ENCODE results near the gene TUBA4B. TPM values are rescaled to one million over a fixed set of nuclear protein-coding genes. Genes with fewer than 3 reads are reported as not detected.

The TUBA4B gene
- polyA plus RNA-seq, 3 donors: not detected

GRCh38 chr2:219213026-219213415 lies 40.0 kb upstream of the TUBA4B start:
- peaks cover 0 to 9% of the 10 kb centered on the region in 2 donors for H3K27me3 ChIP-seq (ENCODE audit: control insufficient read depth in 2 of 2, insufficient read depth in 2 of 2, low read length in 2 of 2)
- peaks cover 11 to 27% of the 10 kb centered on the region in 2 donors for H3K36me3 ChIP-seq (replicated peaks in 1 of 2; ENCODE audit: control insufficient read depth in 1 of 2, insufficient read depth in 2 of 2, low read length in 2 of 2)
- peaks cover 10 to 19% (median 19%) of the 10 kb centered on the region in 3 donors for H3K27me3 Mint-ChIP-seq (ENCODE audit: low read depth in 3 of 3)
- no peak for DNase-seq
- H3K4me2 ChIP-seq (replicated peaks; ENCODE audit: extremely low read depth, low read length, poor library complexity, severe bottlenecking): no peak overlapping the region
- H3K79me2 ChIP-seq (ENCODE audit: insufficient read depth, low read length): no peaks in the 10 kb centered on the region
- H3K9me3 Mint-ChIP-seq: peaks cover 0 to 2% (median 0%) of the 10 kb centered on the region in 7 donors
- H3K27ac ChIP-seq (ENCODE audit: low read depth in 1 of 2, low read length in 2 of 2): no peak overlapping the region
- H3K4me3 Mint-ChIP-seq: no peak overlapping the region
- peaks cover 15 to 20% of the 10 kb centered on the region in 2 donors for H3K4me1 ChIP-seq (ENCODE audit: control insufficient read depth in 1 of 2, insufficient read depth in 2 of 2, low read length in 2 of 2)
- no peak overlapping the region for H3K9ac ChIP-seq (ENCODE audit: insufficient read depth, low read length, poor library complexity, severe bottlenecking)
- no peaks in the 10 kb centered on the region for H3K9me3 ChIP-seq (replicated peaks in 1 of 2; ENCODE audit: control insufficient read depth in 1 of 2, insufficient read depth in 1 of 2, low read length in 2 of 2)
- peaks cover 38% of the 10 kb centered on the region for H3K4me1 Mint-ChIP-seq
- intact Hi-C loops (cut with micrococcal nuclease): loop anchor here in 1 of 2 donors (5.0 kb wide), 1 partner anchor 51 kb away; the partner anchor contains the start of gene NHEJ1
- H4K20me1 ChIP-seq (ENCODE audit: insufficient read depth, low read length): peaks cover 3% of the 10 kb centered on the region
- H3K36me3 Mint-ChIP-seq: peaks cover 47 to 48% of the 10 kb centered on the region in 2 donors
- WGBS (ENCODE audit: insufficient coverage): 97% methylated on average over 6 of the region's 8 CpGs
- H2AFZ ChIP-seq (ENCODE audit: insufficient read depth, low read depth, low read length, poor library complexity, severe bottlenecking): no peak overlapping the region
- H3K4me3 ChIP-seq (replicated peaks in 1 of 3; ENCODE audit: low read depth in 2 of 3, low read length in 3 of 3): no peak overlapping the region
- TF ChIP-seq CTCF (IDR thresholded peaks at IDR 0.05): no peak
- peak overlapping the region in 1 of 7 donors; percentile 55 for H3K27ac Mint-ChIP-seq

- Mint-ChIP-seq H3K27ac (no peak overlapping the region), H3K4me3 (no peak overlapping the region), H3K9me3 (peaks cover 0 to 2% (median 0%) of the 10 kb centered on the region in 7 donors), H3K36me3 (peaks cover 41 to 42% of the 10 kb centered on the region in 2 donors), H3K27me3 (ENCODE audit: low read depth in 3 of 3) (peaks cover 10 to 19% (median 19%) of the 10 kb centered on the region in 3 donors), H3K4me1 (peaks cover 36% of the 10 kb centered on the region)
- H3K4me1 ChIP-seq (ENCODE audit: control insufficient read depth in 1 of 2, insufficient read depth in 2 of 2, low read length in 2 of 2): peaks cover 20 to 22% of the 10 kb centered on the region in 2 donors
- no peak overlapping the region for H3K27ac ChIP-seq (ENCODE audit: low read depth in 1 of 2, low read length in 2 of 2)
- 71% methylated on average over 5 of the region's 10 CpGs for WGBS (ENCODE audit: insufficient coverage)
- peaks cover 6 to 21% of the 10 kb centered on the region in 2 donors for H3K36me3 ChIP-seq (replicated peaks in 1 of 2; ENCODE audit: control insufficient read depth in 1 of 2, insufficient read depth in 2 of 2, low read length in 2 of 2)
- intact Hi-C loops (cut with micrococcal nuclease): loop anchor here in 1 of 2 donors (5.0 kb wide), 1 partner anchor 51 kb away; the partner anchor contains the start of gene NHEJ1
- H3K79me2 ChIP-seq (ENCODE audit: insufficient read depth, low read length): no peaks in the 10 kb centered on the region
- no peak overlapping the region for H3K9ac ChIP-seq (ENCODE audit: insufficient read depth, low read length, poor library complexity, severe bottlenecking)
- TF ChIP-seq CTCF (IDR thresholded peaks at IDR 0.05): no peak
- DNase-seq: no peak
- H3K9me3 ChIP-seq (replicated peaks in 1 of 2; ENCODE audit: control insufficient read depth in 1 of 2, insufficient read depth in 1 of 2, low read length in 2 of 2): no peaks in the 10 kb centered on the region
- H3K4me3 ChIP-seq (replicated peaks in 1 of 3; ENCODE audit: low read depth in 2 of 3, low read length in 3 of 3): no peak overlapping the region
- H4K20me1 ChIP-seq (ENCODE audit: insufficient read depth, low read length): peaks cover 6% of the 10 kb centered on the region
- peaks cover 0 to 9% of the 10 kb centered on the region in 2 donors for H3K27me3 ChIP-seq (ENCODE audit: control insufficient read depth in 2 of 2, insufficient read depth in 2 of 2, low read length in 2 of 2)
- H3K4me2 ChIP-seq (replicated peaks; ENCODE audit: extremely low read depth, low read length, poor library complexity, severe bottlenecking): no peak overlapping the region
- no peak overlapping the region for H2AFZ ChIP-seq (ENCODE audit: insufficient read depth, low read depth, low read length, poor library complexity, severe bottlenecking)
These were observed 39.5 kb upstream of the TUBA4B start for GRCh38 chr2:219213486-219214071.
